Thyroid gland (tissue), 4 donors: ENCODE results near the gene TAF11L2.
"Not testable (repeated sequence)": the region's sequence is repeated elsewhere in the genome, so short reads cannot be mapped to it uniquely, and the experiment has no call there.

Experiments
- POLR2A ChIP-seq, 2 donors: fragments of 450-650 bp; IDR thresholded peaks; one replicate each; pipeline ENCODE4 v1.6.1; 2017; ENCODE audit warnings: antibody characterized with exemption in 2 of 2, mild to moderate bottlenecking in 2 of 2, moderate library complexity in 1 of 2
- TF ChIP-seq, protein P1 (sequence below), 6 experiments: fragments of 200-600 bp in 3 of 6; fragments of 450-650 bp in 3 of 6; sonication (generic) in 3 of 6; IDR thresholded peaks; one replicate each; pipeline ENCODE4 v1.5.1; 2016 to 2019; ENCODE audit warnings: antibody characterized with exemption in 6 of 6, mild to moderate bottlenecking in 2 of 6, inconsistent platforms in 1 of 6, moderate library complexity in 1 of 6

DNA sequence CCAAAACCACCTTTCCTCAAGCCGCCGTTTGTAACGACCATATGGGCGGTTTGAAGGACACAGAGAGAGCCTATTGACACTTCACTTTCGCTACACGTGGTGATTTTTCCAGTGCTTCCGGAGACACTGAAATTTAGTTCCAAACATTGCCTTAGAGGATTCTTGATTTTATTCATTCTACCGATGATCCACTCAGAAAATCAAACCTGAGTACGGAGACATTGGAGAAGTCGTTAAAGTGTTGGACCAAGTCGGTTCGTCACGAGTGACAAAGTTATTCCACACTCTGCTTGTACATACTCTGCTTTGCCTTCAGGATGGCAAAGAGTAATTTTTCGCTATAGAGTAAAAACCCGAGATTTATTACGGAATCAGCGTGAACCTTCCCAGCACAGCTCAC, 28.5 kb downstream of the TAF11L2 start:
- TF ChIP-seq, protein P1, sequence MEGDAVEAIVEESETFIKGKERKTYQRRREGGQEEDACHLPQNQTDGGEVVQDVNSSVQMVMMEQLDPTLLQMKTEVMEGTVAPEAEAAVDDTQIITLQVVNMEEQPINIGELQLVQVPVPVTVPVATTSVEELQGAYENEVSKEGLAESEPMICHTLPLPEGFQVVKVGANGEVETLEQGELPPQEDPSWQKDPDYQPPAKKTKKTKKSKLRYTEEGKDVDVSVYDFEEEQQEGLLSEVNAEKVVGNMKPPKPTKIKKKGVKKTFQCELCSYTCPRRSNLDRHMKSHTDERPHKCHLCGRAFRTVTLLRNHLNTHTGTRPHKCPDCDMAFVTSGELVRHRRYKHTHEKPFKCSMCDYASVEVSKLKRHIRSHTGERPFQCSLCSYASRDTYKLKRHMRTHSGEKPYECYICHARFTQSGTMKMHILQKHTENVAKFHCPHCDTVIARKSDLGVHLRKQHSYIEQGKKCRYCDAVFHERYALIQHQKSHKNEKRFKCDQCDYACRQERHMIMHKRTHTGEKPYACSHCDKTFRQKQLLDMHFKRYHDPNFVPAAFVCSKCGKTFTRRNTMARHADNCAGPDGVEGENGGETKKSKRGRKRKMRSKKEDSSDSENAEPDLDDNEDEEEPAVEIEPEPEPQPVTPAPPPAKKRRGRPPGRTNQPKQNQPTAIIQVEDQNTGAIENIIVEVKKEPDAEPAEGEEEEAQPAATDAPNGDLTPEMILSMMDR (IDR thresholded peaks at IDR 0.05): not testable (repeated sequence)
- not testable (repeated sequence) for TF ChIP-seq POLR2A (IDR thresholded peaks at IDR 0.05)
